ENCODE results near the gene BTBD9. TPM values are rescaled to one million over a fixed set of nuclear protein-coding genes. Genes with fewer than 3 reads are reported as not detected.

The BTBD9 gene
- total RNA-seq, 1 donor = 25.3 TPM

GRCh38 chr6:38290133-38290799 is 349.5 kb downstream of the BTBD9 start:
- TF ChIP-seq CTCF (IDR thresholded peaks at IDR 0.05; ENCODE audit: extremely low read depth, low read depth, low read length) = no peak
- Histone ChIP-seq H3K36me3 (ENCODE audit: insufficient read depth, low read length) (no peaks in the 10 kb centered on the region), H3K4me1 (ENCODE audit: insufficient read depth, low read length) (no peaks in the 10 kb centered on the region), H2AFZ (ENCODE audit: low read length) (no peak overlapping the region), H3K9me3 (ENCODE audit: low read depth, low read length) (no peaks in the 10 kb centered on the region), H4K20me1 (ENCODE audit: insufficient read depth, low read length) (no peaks in the 10 kb centered on the region), H3K27ac (ENCODE audit: low read depth, low read length) (no peak overlapping the region), H3K27me3 (ENCODE audit: insufficient read depth, low read length) (no peaks in the 10 kb centered on the region), H3K4me3 (ENCODE audit: insufficient read depth, low read length) (no peak overlapping the region), H3K4me2 (ENCODE audit: insufficient read depth, low read length) (no peak overlapping the region), H3K79me2 (ENCODE audit: insufficient read depth, low read length) (no peaks in the 10 kb centered on the region)
- DNase-seq (ENCODE audit: insufficient read length, low spot score, missing footprints) = no peak

GRCh38 chr6:38287487-38287886 is 352.2 kb downstream of the BTBD9 start:
- Histone ChIP-seq H3K4me2 (ENCODE audit: insufficient read depth, low read length) (no peak overlapping the region), H3K36me3 (ENCODE audit: insufficient read depth, low read length) (no peaks in the 10 kb centered on the region), H2AFZ (ENCODE audit: low read length) (no peak overlapping the region), H3K79me2 (ENCODE audit: insufficient read depth, low read length) (no peaks in the 10 kb centered on the region), H3K4me1 (ENCODE audit: insufficient read depth, low read length) (peaks cover 12% of the 10 kb centered on the region), H3K4me3 (ENCODE audit: insufficient read depth, low read length) (no peak overlapping the region), H3K27me3 (ENCODE audit: insufficient read depth, low read length) (no peaks in the 10 kb centered on the region), H4K20me1 (ENCODE audit: insufficient read depth, low read length) (no peaks in the 10 kb centered on the region), H3K9me3 (ENCODE audit: low read depth, low read length) (no peaks in the 10 kb centered on the region), H3K27ac (ENCODE audit: low read depth, low read length) (no peak overlapping the region)
- no peak for TF ChIP-seq CTCF (IDR thresholded peaks at IDR 0.05; ENCODE audit: extremely low read depth, low read depth, low read length)
- no peak for DNase-seq (ENCODE audit: insufficient read length, low spot score, missing footprints)

- Histone ChIP-seq H3K36me3 (ENCODE audit: insufficient read depth, low read length) (no peaks in the 10 kb centered on the region), H3K79me2 (ENCODE audit: insufficient read depth, low read length) (no peaks in the 10 kb centered on the region), H3K27me3 (ENCODE audit: insufficient read depth, low read length) (no peaks in the 10 kb centered on the region), H3K9me3 (ENCODE audit: low read depth, low read length) (no peaks in the 10 kb centered on the region), H4K20me1 (ENCODE audit: insufficient read depth, low read length) (no peaks in the 10 kb centered on the region), H3K4me3 (ENCODE audit: insufficient read depth, low read length) (no peak overlapping the region), H2AFZ (ENCODE audit: low read length) (no peak overlapping the region), H3K4me2 (ENCODE audit: insufficient read depth, low read length) (no peak overlapping the region), H3K27ac (ENCODE audit: low read depth, low read length) (no peak overlapping the region), H3K4me1 (ENCODE audit: insufficient read depth, low read length) (peaks cover 12% of the 10 kb centered on the region)
- DNase-seq (ENCODE audit: insufficient read length, low spot score, missing footprints) = no peak
- no peak for TF ChIP-seq CTCF (IDR thresholded peaks at IDR 0.05; ENCODE audit: extremely low read depth, low read depth, low read length)
These were observed 354.8 kb downstream of the BTBD9 start for GRCh38 chr6:38284802-38285394.

- Histone ChIP-seq H3K4me3 (ENCODE audit: insufficient read depth, low read length) (no peak overlapping the region), H3K4me2 (ENCODE audit: insufficient read depth, low read length) (no peak overlapping the region), H4K20me1 (ENCODE audit: insufficient read depth, low read length) (no peaks in the 10 kb centered on the region), H3K79me2 (ENCODE audit: insufficient read depth, low read length) (no peaks in the 10 kb centered on the region), H2AFZ (ENCODE audit: low read length) (no peak overlapping the region), H3K9me3 (ENCODE audit: low read depth, low read length) (no peaks in the 10 kb centered on the region), H3K27ac (ENCODE audit: low read depth, low read length) (no peak overlapping the region), H3K4me1 (ENCODE audit: insufficient read depth, low read length) (peaks cover 12% of the 10 kb centered on the region), H3K36me3 (ENCODE audit: insufficient read depth, low read length) (no peaks in the 10 kb centered on the region), H3K27me3 (ENCODE audit: insufficient read depth, low read length) (no peaks in the 10 kb centered on the region)
- TF ChIP-seq CTCF (IDR thresholded peaks at IDR 0.05; ENCODE audit: extremely low read depth, low read depth, low read length) = no peak
- DNase-seq (ENCODE audit: insufficient read length, low spot score, missing footprints) = no peak
These were observed 355.9 kb downstream of the BTBD9 start for GRCh38 chr6:38283734-38284362.

All from osteoblast (primary cell).